Gastrocnemius medialis (tissue), 4 donors: ENCODE measurements around the gene MEF2D.

Source experiments
- CTCF ChIP-seq, 5 experiments: fragments of 450-650 bp in 3 of 5; fragments of 200-600 bp in 2 of 5; sonication (generic) in 2 of 5; IDR thresholded peaks in 4 of 5; conservative IDR thresholded peaks in 1 of 5; 1 replicate in 4 of 5; 2 replicates in 1 of 5; pipeline ENCODE4 v1.5.1; 2016 to 2019; ENCODE audit warnings: antibody characterized with exemption in 5 of 5, mild to moderate bottlenecking in 3 of 5, moderate library complexity in 3 of 5
- POLR2A ChIP-seq, 2 donors: fragments of 450-650 bp; IDR thresholded peaks; one replicate each; pipeline ENCODE4 v1.6.1; 2017; ENCODE audit warnings: antibody characterized with exemption in 2 of 2, mild to moderate bottlenecking in 2 of 2, moderate library complexity in 2 of 2

- TF ChIP-seq CTCF (IDR thresholded peaks at IDR 0.05 in 4 of 5, conservative IDR thresholded peaks at IDR 0.05 in 1 of 5) (no peak), POLR2A (IDR thresholded peaks at IDR 0.05) (peak in 1 of 2 donors; percentile 81)
These were observed 1.3 kb downstream of the MEF2D start for GRCh38 chr1:156499194-156499841.
